Prostate gland (tissue), 2 donors: ENCODE results near the gene CD69. TPM values are rescaled to one million over a fixed set of nuclear protein-coding genes. Genes with fewer than 3 reads are reported as not detected.

Experiments used
- DNase-seq: peaks from one replicate; pipeline ENCODE4 v3.0.0-alpha.2; 2019; ENCODE audit warnings: low spot score
- H3K27ac ChIP-seq, 2 donors: fragments of 200-600 bp; sonication (generic); 2 replicates each; pipeline ENCODE4 v1.5.1; 2017 to 2019
- H3K27me3 ChIP-seq: fragments of 200-600 bp; sonication (generic); replicated peaks from 2 replicates; pipeline ENCODE4 v1.5.1; 2019; ENCODE audit not compliant: insufficient read depth
- H3K36me3 ChIP-seq, 2 donors: fragments of 200-600 bp; sonication (generic); 1 replicate in 1 of 2; 2 replicates in 1 of 2; pipeline versions ENCODE4 v1.5.1 to v1.8.1; 2017 to 2019
- H3K4me1 ChIP-seq: fragments of 200-600 bp; sonication (generic); replicated peaks from 2 replicates; pipeline ENCODE4 v1.5.1; 2019
- H3K4me3 ChIP-seq, 2 donors: fragments of 200-600 bp; sonication (generic); 2 replicates each; pipeline ENCODE4 v1.5.1; 2017 to 2019
- H3K9me3 ChIP-seq: fragments of 200-600 bp; sonication (generic); 2 replicates; pipeline ENCODE4 v1.5.1; 2017
- POLR2A ChIP-seq: fragments of 450-650 bp; IDR thresholded peaks from one replicate; pipeline ENCODE4 v1.6.1; 2016; ENCODE audit warnings: antibody characterized with exemption, mild to moderate bottlenecking
- POLR2AphosphoS5 ChIP-seq: sonication (generic); formaldehyde crosslinking; IDR thresholded peaks from one replicate; pipeline ENCODE4 v1.6.1; 2017; ENCODE audit warnings: antibody characterized with exemption
- WGBS: methylation state at CpG from one replicate; pipeline ENCODE4 v1.1.5; 2018; 5-methylcytosine and 5-hydroxymethylcytosine counted together
- intact Hi-C: fragments of 100-400 bp; cut with DNase I; formaldehyde crosslinking; loops from one replicate; pipeline ENCODE4 v1.14.2; 2022
- total RNA-seq, 2 donors: library from RNA; depleted of rRNA; stranded (reverse); fragments of >200 nt; gene quantifications; one replicate each; pipeline ENCODE4 v1.1.0, GENCODE V29; 2016
- TF ChIP-seq, protein P1 (sequence below), 4 experiments: fragments of 200-600 bp in 2 of 4; fragments of 450-650 bp in 2 of 4; sonication (generic) in 2 of 4; IDR thresholded peaks; 1 replicate in 3 of 4; 2 replicates in 1 of 4; pipeline ENCODE4 v1.5.1; 2016 to 2019; ENCODE audit warnings: antibody characterized with exemption in 4 of 4, mild to moderate bottlenecking in 2 of 4, moderate library complexity in 2 of 4

Gene CD69
- total RNA-seq, 2 donors from 2014 or later: 1.9 to 2.2 TPM

- Histone ChIP-seq H3K27me3 (no peaks in the 10 kb centered on the region), H3K4me1 (no peaks in the 10 kb centered on the region), H3K27ac (no peak overlapping the region), H3K4me3 (no peak overlapping the region), H3K36me3 (no peaks in the 10 kb centered on the region), H3K9me3 (no peaks in the 10 kb centered on the region)
- intact Hi-C loops: no loop called here
- no peak for DNase-seq
- TF ChIP-seq POLR2A (no peak), POLR2AphosphoS5 (no peak)
- TF ChIP-seq, protein P1, sequence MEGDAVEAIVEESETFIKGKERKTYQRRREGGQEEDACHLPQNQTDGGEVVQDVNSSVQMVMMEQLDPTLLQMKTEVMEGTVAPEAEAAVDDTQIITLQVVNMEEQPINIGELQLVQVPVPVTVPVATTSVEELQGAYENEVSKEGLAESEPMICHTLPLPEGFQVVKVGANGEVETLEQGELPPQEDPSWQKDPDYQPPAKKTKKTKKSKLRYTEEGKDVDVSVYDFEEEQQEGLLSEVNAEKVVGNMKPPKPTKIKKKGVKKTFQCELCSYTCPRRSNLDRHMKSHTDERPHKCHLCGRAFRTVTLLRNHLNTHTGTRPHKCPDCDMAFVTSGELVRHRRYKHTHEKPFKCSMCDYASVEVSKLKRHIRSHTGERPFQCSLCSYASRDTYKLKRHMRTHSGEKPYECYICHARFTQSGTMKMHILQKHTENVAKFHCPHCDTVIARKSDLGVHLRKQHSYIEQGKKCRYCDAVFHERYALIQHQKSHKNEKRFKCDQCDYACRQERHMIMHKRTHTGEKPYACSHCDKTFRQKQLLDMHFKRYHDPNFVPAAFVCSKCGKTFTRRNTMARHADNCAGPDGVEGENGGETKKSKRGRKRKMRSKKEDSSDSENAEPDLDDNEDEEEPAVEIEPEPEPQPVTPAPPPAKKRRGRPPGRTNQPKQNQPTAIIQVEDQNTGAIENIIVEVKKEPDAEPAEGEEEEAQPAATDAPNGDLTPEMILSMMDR (IDR thresholded peaks at IDR 0.05): no peak
- WGBS: 13% methylated on average over 2 of the region's 2 CpGs
These were observed 31.6 kb upstream of the CD69 start for GRCh38 chr12:9792185-9792900.

- H3K36me3 ChIP-seq: no peaks in the 10 kb centered on the region
- no peak overlapping the region for H3K4me3 ChIP-seq
- 71% methylated on average over 6 of the region's 6 CpGs for WGBS
These were observed 26.3 kb upstream of the CD69 start for GRCh38 chr12:9786726-9787717.

DNA sequence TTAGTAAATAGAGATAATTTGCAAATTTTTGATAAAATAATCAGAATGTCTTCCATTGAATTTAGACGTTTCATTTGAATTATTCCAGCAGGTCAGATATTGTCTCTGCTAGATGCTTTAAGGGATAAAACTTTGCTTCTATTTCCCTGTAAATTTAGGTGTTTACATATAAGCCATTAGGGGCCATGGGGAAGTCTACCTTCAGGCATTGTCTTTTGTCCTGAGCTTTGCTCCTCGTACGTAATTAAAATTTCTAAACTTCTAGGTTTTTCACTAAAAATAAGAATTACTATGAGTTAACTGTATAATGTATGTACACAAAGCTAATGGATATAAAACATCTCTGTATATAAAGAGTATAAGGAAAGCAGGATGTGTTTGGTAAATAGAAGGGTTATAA, 24.1 kb upstream of the CD69 start:
- TF ChIP-seq, protein P1 (IDR thresholded peaks at IDR 0.05): no peak
- TF ChIP-seq POLR2A: no peak
- TF ChIP-seq POLR2AphosphoS5: no peak
- H3K27me3 ChIP-seq: no peaks in the 10 kb centered on the region
- no peak for DNase-seq

More at GRCh38 chr12:9786726-9787717, 26.3 kb upstream of the CD69 start:
- no peaks in the 10 kb centered on the region for H3K27me3 ChIP-seq
- no peaks in the 10 kb centered on the region for H3K9me3 ChIP-seq
- TF ChIP-seq POLR2AphosphoS5 (no peak), POLR2A (no peak)
- TF ChIP-seq, protein P1 (IDR thresholded peaks at IDR 0.05): no peak
- intact Hi-C loops: no loop called here
- H3K27ac ChIP-seq: no peak overlapping the region
- no peak for DNase-seq
- H3K4me1 ChIP-seq: no peaks in the 10 kb centered on the region

GRCh38 chr12:9784326-9784725, 23.6 kb upstream of the CD69 start:
- no peak overlapping the region for H3K27ac ChIP-seq
- TF ChIP-seq POLR2AphosphoS5 (no peak), POLR2A (no peak)
- TF ChIP-seq, protein P1 (IDR thresholded peaks at IDR 0.05): no peak
- WGBS: 71% methylated on average over 2 of the region's 2 CpGs
- H3K9me3 ChIP-seq: no peaks in the 10 kb centered on the region
- no peaks in the 10 kb centered on the region for H3K27me3 ChIP-seq
- H3K4me3 ChIP-seq: no peak overlapping the region
- no peaks in the 10 kb centered on the region for H3K4me1 ChIP-seq
- no peak for DNase-seq
- no peaks in the 10 kb centered on the region for H3K36me3 ChIP-seq
- intact Hi-C loops: no loop called here

More for the DNA sequence above, 24.1 kb upstream of the CD69 start:
- intact Hi-C loops: no loop called here
- 60% methylated on average over 3 of the region's 3 CpGs for WGBS
- no peak overlapping the region for H3K27ac ChIP-seq
- no peaks in the 10 kb centered on the region for H3K36me3 ChIP-seq
- no peaks in the 10 kb centered on the region for H3K4me1 ChIP-seq
- H3K4me3 ChIP-seq: no peak overlapping the region
- H3K9me3 ChIP-seq: no peaks in the 10 kb centered on the region
